Endodermal cell (in vitro differentiated cells): ENCODE measurements around the gene ANP32B. TPM values are rescaled to one million over a fixed set of nuclear protein-coding genes. Genes with fewer than 3 reads are reported as not detected.

Experiments
- DNase-seq: peaks from one replicate; pipeline ENCODE4 v3.0.0-alpha.2; 2017
- H3K27ac ChIP-seq: 2 replicates; pipeline ENCODE4 v1.5.1; 2013; ENCODE audit warnings: mild to moderate bottlenecking, low read depth, low read length, moderate library complexity
- H3K27me3 ChIP-seq: 2 replicates; pipeline ENCODE4 v1.6.1; 2013; ENCODE audit warnings: mild to moderate bottlenecking, low read length, moderate library complexity; ENCODE audit not compliant: insufficient read depth, control insufficient read depth, poor library complexity, severe bottlenecking
- H3K36me3 ChIP-seq: 2 replicates; pipeline ENCODE4 v1.7.0; 2013; ENCODE audit warnings: mild to moderate bottlenecking, low read length, moderate library complexity; ENCODE audit not compliant: control insufficient read depth, insufficient read depth
- H3K4me1 ChIP-seq: one replicate; pipeline ENCODE4 v1.7.0; 2013; ENCODE audit warnings: low read length; ENCODE audit not compliant: control insufficient read depth, insufficient read depth
- H3K4me3 ChIP-seq: 2 replicates; pipeline ENCODE4 v1.5.1; 2013; ENCODE audit warnings: mild to moderate bottlenecking, low read length, moderate library complexity
- H3K9ac ChIP-seq: 2 replicates; pipeline ENCODE4 v1.6.1; 2013; ENCODE audit warnings: mild to moderate bottlenecking, low read length, moderate library complexity; ENCODE audit not compliant: poor library complexity, severe bottlenecking; ENCODE audit errors: extremely low read depth
- H3K9me3 ChIP-seq: 2 replicates; pipeline ENCODE4 v1.6.1; 2013; ENCODE audit warnings: mild to moderate bottlenecking, low read length, moderate library complexity; ENCODE audit not compliant: control insufficient read depth
- H3K27ac Mint-ChIP-seq: 2 replicates; pipeline ENCODE4 v1.8.0; 2020; ENCODE audit warnings: mixed read lengths
- H3K27me3 Mint-ChIP-seq: 2 replicates; pipeline ENCODE4 v1.8.0; 2021; ENCODE audit warnings: mild to moderate bottlenecking, mixed read lengths; ENCODE audit not compliant: insufficient read depth
- H3K36me3 Mint-ChIP-seq: 2 replicates; pipeline ENCODE4 v1.8.0; 2020; ENCODE audit warnings: low read depth, mixed read lengths
- H3K4me1 Mint-ChIP-seq: 2 replicates; pipeline ENCODE4 v1.8.0; 2020; ENCODE audit warnings: mixed read lengths
- H3K4me3 Mint-ChIP-seq: 2 replicates; pipeline ENCODE4 v1.8.0; 2020; ENCODE audit warnings: mild to moderate bottlenecking, moderate library complexity, mixed read lengths
- H3K9me3 Mint-ChIP-seq: 2 replicates; pipeline ENCODE4 v1.8.0; 2020; ENCODE audit warnings: mild to moderate bottlenecking, mixed read lengths
- WGBS, 2 experiments: methylation state at CpG; one replicate each; pipeline versions ENCODE4 v1.1.5 to v1.1.7; 2013; ENCODE audit warnings: missing lambda C conversion rate in 2 of 2, mixed read lengths in 1 of 2; ENCODE audit not compliant: insufficient coverage in 1 of 2, insufficient read length in 1 of 2; 5-methylcytosine and 5-hydroxymethylcytosine counted together
- total RNA-seq, 2 donors: library from RNA; stranded (reverse); fragmentation: NEBNext Ultra II Directional in 1 of 2; extraction: Animal tissue kit (Norgen Biotek cat#: 25700) in 1 of 2; gene quantifications; 2 replicates in 1 of 2; 3 replicates in 1 of 2; pipeline ENCODE4 v1.2.1, GENCODE V29; 2021
- TF ChIP-seq, protein P1 (sequence below): fragments of 200-600 bp; sonication (generic); conservative IDR thresholded peaks from 2 replicates; pipeline ENCODE4 v1.5.0; 2021; ENCODE audit warnings: antibody characterized with exemption, mild to moderate bottlenecking

ANP32B gene
- total RNA-seq, 2 donors from 2014 or later, result 155 to 191 TPM

DNA sequence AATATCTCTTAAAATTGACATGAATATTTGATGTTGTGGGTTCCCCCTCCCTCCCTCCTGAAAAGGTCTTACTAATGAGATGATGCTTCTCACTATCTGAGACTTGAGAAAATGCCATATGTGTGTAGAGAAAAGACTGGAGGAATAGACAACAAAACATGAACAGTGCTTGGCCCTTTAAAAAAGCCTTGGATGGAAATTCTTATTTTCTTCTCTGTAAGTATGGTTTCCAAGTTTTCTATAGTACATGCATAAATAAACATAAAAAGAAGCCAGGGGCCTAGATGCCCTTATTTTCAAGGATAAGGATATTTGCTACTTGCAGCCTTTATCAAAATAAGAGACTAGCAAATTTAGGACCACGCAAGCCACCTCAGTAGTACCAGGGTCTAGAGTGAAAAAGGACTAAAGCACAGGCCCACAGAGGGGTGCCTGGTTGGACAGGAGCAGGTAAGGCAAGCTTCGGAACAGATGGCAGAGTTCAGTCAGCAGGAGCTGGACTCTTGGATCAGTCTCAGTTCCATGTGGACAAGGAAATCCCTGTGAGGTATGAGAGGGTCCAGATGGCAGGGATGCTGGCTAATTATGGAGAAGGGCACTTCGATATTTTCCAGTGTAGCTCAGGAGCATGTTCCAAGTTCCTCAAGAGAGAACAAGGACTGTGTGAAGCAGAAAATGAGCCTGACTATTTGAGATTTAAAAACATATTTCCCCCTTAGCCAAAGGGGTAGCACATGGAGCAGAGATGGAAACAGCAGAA lies 4.6 kb upstream of the ANP32B start:
- H3K4me3 Mint-ChIP-seq, result no peak overlapping the region
- Histone ChIP-seq H3K9me3 (no peaks in the 10 kb centered on the region), H3K4me3 (no peak overlapping the region), H3K27me3 (peaks cover 88% of the 10 kb centered on the region), H3K27ac (no peak overlapping the region), H3K9ac (no peak overlapping the region), H3K36me3 (no peaks in the 10 kb centered on the region), H3K4me1 (no peaks in the 10 kb centered on the region)
- no peaks in the 10 kb centered on the region for H3K9me3 Mint-ChIP-seq
- no peaks in the 10 kb centered on the region for H3K36me3 Mint-ChIP-seq
- peaks cover 90% of the 10 kb centered on the region for H3K27me3 Mint-ChIP-seq
- 75 to 87% methylated on average over 1 to 3 of the region's 3 CpGs for WGBS, 2 experiments
- H3K27ac Mint-ChIP-seq, result no peak overlapping the region
- DNase-seq, result no peak
- H3K4me1 Mint-ChIP-seq, result peaks cover 4% of the 10 kb centered on the region
- TF ChIP-seq, protein P1, sequence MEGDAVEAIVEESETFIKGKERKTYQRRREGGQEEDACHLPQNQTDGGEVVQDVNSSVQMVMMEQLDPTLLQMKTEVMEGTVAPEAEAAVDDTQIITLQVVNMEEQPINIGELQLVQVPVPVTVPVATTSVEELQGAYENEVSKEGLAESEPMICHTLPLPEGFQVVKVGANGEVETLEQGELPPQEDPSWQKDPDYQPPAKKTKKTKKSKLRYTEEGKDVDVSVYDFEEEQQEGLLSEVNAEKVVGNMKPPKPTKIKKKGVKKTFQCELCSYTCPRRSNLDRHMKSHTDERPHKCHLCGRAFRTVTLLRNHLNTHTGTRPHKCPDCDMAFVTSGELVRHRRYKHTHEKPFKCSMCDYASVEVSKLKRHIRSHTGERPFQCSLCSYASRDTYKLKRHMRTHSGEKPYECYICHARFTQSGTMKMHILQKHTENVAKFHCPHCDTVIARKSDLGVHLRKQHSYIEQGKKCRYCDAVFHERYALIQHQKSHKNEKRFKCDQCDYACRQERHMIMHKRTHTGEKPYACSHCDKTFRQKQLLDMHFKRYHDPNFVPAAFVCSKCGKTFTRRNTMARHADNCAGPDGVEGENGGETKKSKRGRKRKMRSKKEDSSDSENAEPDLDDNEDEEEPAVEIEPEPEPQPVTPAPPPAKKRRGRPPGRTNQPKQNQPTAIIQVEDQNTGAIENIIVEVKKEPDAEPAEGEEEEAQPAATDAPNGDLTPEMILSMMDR, result no peak

DNA sequence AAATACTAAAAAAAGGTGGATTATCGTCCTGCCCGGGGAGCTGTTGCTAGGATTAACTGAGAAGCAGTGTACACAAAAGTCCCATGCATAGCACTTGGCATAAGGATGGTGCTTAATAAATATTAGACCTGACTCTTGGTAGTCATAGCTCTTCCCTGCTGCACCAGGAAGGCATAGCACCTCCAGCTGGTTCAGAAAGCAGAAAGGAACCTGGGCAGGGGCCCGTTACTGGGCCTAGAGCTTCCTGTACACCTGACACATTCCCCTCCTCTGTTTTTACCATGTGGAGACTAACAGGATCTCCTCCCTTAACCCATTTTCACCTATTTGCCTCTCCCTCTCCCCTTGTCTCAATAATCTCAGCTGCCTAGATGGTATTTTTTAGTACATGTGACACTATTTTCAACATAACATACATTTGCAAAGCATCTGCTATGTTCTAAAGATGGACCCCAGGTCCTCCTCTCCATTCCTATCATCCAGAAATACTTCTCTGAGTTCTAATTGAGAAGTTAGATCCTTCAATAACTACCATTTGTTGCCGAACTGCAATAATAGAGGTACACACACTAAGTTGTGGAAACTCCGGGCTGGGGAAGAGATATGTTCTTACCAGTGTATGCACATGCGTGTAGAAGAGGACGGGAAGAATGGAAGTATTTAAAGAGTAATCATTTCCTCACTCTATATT lies 3.2 kb upstream of the ANP32B start:
- Mint-ChIP-seq H3K4me3 (no peak overlapping the region), H3K27ac (no peak overlapping the region), H3K36me3 (no peaks in the 10 kb centered on the region), H3K4me1 (peaks cover 4% of the 10 kb centered on the region), H3K9me3 (no peaks in the 10 kb centered on the region), H3K27me3 (peaks cover 76% of the 10 kb centered on the region)
- Histone ChIP-seq H3K27me3 (peaks cover 79% of the 10 kb centered on the region), H3K9me3 (no peaks in the 10 kb centered on the region), H3K4me3 (no peak overlapping the region), H3K36me3 (no peaks in the 10 kb centered on the region), H3K27ac (no peak overlapping the region), H3K9ac (no peak overlapping the region), H3K4me1 (no peaks in the 10 kb centered on the region)
- WGBS, 2 experiments, result 82 to 88% methylated on average over 4 to 6 of the region's 7 CpGs
- DNase-seq, result no peak
- TF ChIP-seq, protein P1, result no peak

DNA sequence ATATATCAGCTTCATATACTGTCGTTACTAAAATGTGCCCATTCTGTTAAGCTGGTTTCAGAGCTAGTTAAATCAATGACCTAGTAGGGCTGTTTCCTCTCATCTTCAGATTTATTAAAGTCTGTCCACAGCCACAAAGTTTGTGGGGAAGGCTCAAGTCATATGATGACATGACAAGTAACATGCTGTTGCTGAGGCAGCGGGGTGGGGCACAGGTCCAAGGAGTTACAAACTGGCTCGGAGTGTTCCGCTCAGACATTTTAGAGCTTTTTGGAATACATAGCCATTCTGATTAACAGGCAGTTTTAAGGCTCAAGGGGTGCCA lies 2.7 kb upstream of the ANP32B start:
- Mint-ChIP-seq H3K4me3 (no peak overlapping the region), H3K27me3 (peaks cover 74% of the 10 kb centered on the region), H3K9me3 (peaks cover 1% of the 10 kb centered on the region), H3K4me1 (peaks cover 4% of the 10 kb centered on the region), H3K36me3 (no peaks in the 10 kb centered on the region), H3K27ac (no peak overlapping the region)
- no peak overlapping the region for H3K9ac ChIP-seq
- H3K4me1 ChIP-seq, result no peaks in the 10 kb centered on the region
- H3K4me3 ChIP-seq, result no peak overlapping the region
- DNase-seq, result no peak
- no peak overlapping the region for H3K27ac ChIP-seq
- TF ChIP-seq, protein P1, result no peak
- peaks cover 74% of the 10 kb centered on the region for H3K27me3 ChIP-seq
- H3K36me3 ChIP-seq, result no peaks in the 10 kb centered on the region
- WGBS, 2 experiments, result 89 to 93% methylated on average over 4 of the region's 4 CpGs
- no peaks in the 10 kb centered on the region for H3K9me3 ChIP-seq
